Lower leg skin (tissue), 3 donors: ENCODE data around the gene PNMT.

Experiments used
- POLR2A ChIP-seq, 2 donors: fragments of 450-650 bp; IDR thresholded peaks; one replicate each; pipeline ENCODE4 v1.6.1; 2016 to 2017; ENCODE audit warnings: antibody characterized with exemption in 2 of 2, mild to moderate bottlenecking in 1 of 2, moderate library complexity in 1 of 2
- TF ChIP-seq, protein P1 (sequence below), 3 donors: fragments of 450-650 bp; IDR thresholded peaks; one replicate each; pipeline ENCODE4 v1.5.1; 2016; ENCODE audit warnings: antibody characterized with exemption in 3 of 3, mild to moderate bottlenecking in 3 of 3, moderate library complexity in 2 of 3

- TF ChIP-seq, protein P1, sequence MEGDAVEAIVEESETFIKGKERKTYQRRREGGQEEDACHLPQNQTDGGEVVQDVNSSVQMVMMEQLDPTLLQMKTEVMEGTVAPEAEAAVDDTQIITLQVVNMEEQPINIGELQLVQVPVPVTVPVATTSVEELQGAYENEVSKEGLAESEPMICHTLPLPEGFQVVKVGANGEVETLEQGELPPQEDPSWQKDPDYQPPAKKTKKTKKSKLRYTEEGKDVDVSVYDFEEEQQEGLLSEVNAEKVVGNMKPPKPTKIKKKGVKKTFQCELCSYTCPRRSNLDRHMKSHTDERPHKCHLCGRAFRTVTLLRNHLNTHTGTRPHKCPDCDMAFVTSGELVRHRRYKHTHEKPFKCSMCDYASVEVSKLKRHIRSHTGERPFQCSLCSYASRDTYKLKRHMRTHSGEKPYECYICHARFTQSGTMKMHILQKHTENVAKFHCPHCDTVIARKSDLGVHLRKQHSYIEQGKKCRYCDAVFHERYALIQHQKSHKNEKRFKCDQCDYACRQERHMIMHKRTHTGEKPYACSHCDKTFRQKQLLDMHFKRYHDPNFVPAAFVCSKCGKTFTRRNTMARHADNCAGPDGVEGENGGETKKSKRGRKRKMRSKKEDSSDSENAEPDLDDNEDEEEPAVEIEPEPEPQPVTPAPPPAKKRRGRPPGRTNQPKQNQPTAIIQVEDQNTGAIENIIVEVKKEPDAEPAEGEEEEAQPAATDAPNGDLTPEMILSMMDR (IDR thresholded peaks at IDR 0.05), result no peak
- no peak for TF ChIP-seq POLR2A (IDR thresholded peaks at IDR 0.05)
Observed at GRCh38 chr17:39633570-39634183, 34.6 kb upstream of the PNMT start.
